ENCODE results near the gene TM4SF1. TPM values are rescaled to one million over a fixed set of nuclear protein-coding genes. Genes with fewer than 3 reads are reported as not detected.

The TM4SF1 gene
- total RNA-seq, 2 donors from 2014 or later: 104 to 168 TPM

GRCh38 chr3:149378478-149379309, 1.2 kb upstream of the TM4SF1 start:
- Histone ChIP-seq H3K27me3 (no peaks in the 10 kb centered on the region), H3K4me1 (peaks cover 42% of the 10 kb centered on the region), H3K9me3 (no peaks in the 10 kb centered on the region), H3K4me3 (no peak overlapping the region), H3K27ac (peak overlapping the region; percentile 73 to 95 (median 88)), H3K36me3 (replicated peaks in 1 of 2; ENCODE audit: insufficient read depth in 1 of 2, low read depth in 2 of 2) (no peaks in the 10 kb centered on the region)
- no peak for TF ChIP-seq CTCF (IDR thresholded peaks at IDR 0.05)
- TF ChIP-seq POLR2A (IDR thresholded peaks at IDR 0.05): no peak
- DNase-seq (no peak), ATAC-seq (no peak)
- intact Hi-C loops (cut with DNase I): no loop called here
- 85 to 86% methylated on average over 9 of the region's 9 CpGs for WGBS, 2 donors

GRCh38 chr3:149376718-149377407, 586 bp downstream of the TM4SF1 start:
- intact Hi-C loops (cut with DNase I): no loop called here
- DNase-seq: peak; percentile 50 to 66 (median 64)

GRCh38 chr3:149375501-149376196, 1.8 kb downstream of the TM4SF1 start:
- intact Hi-C loops (cut with DNase I): no loop called here
- ATAC-seq: no peak
- TF ChIP-seq CTCF (IDR thresholded peaks at IDR 0.05): peak in 1 of 7 experiments; percentile 9
- TF ChIP-seq POLR2A (IDR thresholded peaks at IDR 0.05): peak in 1 of 3 donors; percentile 21
- H3K36me3 ChIP-seq (replicated peaks in 1 of 2; ENCODE audit: insufficient read depth in 1 of 2, low read depth in 2 of 2): no peaks in the 10 kb centered on the region
- H3K4me3 ChIP-seq: peak overlapping the region in 1 of 2 donors; percentile 52
- 24 to 44% methylated on average over 4 of the region's 4 CpGs for WGBS, 2 donors
- DNase-seq: no peak
- no peaks in the 10 kb centered on the region for H3K27me3 ChIP-seq
- no peaks in the 10 kb centered on the region for H3K9me3 ChIP-seq
- H3K4me1 ChIP-seq: peaks cover 63% of the 10 kb centered on the region
- H3K27ac ChIP-seq: peak overlapping the region; percentile 86 to 99 (median 92)

More at GRCh38 chr3:149376718-149377407, 586 bp downstream of the TM4SF1 start:
- peak; percentile 68 for ATAC-seq
- Histone ChIP-seq H3K4me3 (peak overlapping the region; percentile 21 to 52), H3K27me3 (no peaks in the 10 kb centered on the region), H3K36me3 (replicated peaks in 1 of 2; ENCODE audit: insufficient read depth in 1 of 2, low read depth in 2 of 2) (no peaks in the 10 kb centered on the region), H3K27ac (peak overlapping the region; percentile 86 to 99 (median 92)), H3K4me1 (peaks cover 54% of the 10 kb centered on the region), H3K9me3 (no peaks in the 10 kb centered on the region)
- no peak for TF ChIP-seq CTCF (IDR thresholded peaks at IDR 0.05)
- no peak for TF ChIP-seq POLR2A (IDR thresholded peaks at IDR 0.05)
- 10 to 19% methylated on average over 8 of the region's 8 CpGs for WGBS, 2 donors

GRCh38 chr3:149374793-149375500, 2.5 kb downstream of the TM4SF1 start:
- no peak for TF ChIP-seq POLR2A (IDR thresholded peaks at IDR 0.05)
- no peak for TF ChIP-seq CTCF (IDR thresholded peaks at IDR 0.05)
- peak overlapping the region; percentile 86 to 99 (median 92) for H3K27ac ChIP-seq
- intact Hi-C loops (cut with DNase I): no loop called here

More at GRCh38 chr3:149374793-149375500, 2.5 kb downstream of the TM4SF1 start:
- WGBS, 2 donors: 75 to 77% methylated on average over 3 of the region's 3 CpGs
- no peak for DNase-seq
- Histone ChIP-seq H3K4me1 (peaks cover 70% of the 10 kb centered on the region), H3K27me3 (no peaks in the 10 kb centered on the region), H3K36me3 (replicated peaks in 1 of 2; ENCODE audit: insufficient read depth in 1 of 2, low read depth in 2 of 2) (no peaks in the 10 kb centered on the region), H3K4me3 (no peak overlapping the region), H3K9me3 (no peaks in the 10 kb centered on the region)
- no peak for ATAC-seq

Measured in body of pancreas (tissue), 4 donors.